ENCODE results near the gene GBE1.

The GBE1 gene

GRCh38 chr3:81728766-81729544 lies 32.5 kb downstream of the GBE1 start:
- Histone ChIP-seq H3K9me3 (ENCODE audit: control extremely low read depth in 1 of 5, control insufficient read depth in 4 of 5, insufficient read depth in 2 of 5, low read depth in 1 of 5, low read length in 4 of 5) (no peaks in the 10 kb centered on the region), H3K27ac (ENCODE audit: insufficient read depth in 1 of 2, low read depth in 1 of 2, low read length in 2 of 2, poor library complexity in 1 of 2, severe bottlenecking in 2 of 2) (no peak overlapping the region), H3K4me1 (ENCODE audit: control extremely low read depth in 1 of 4, control insufficient read depth in 4 of 4, insufficient read depth in 4 of 4, low read length in 3 of 4) (no peaks in the 10 kb centered on the region), H3K4me3 (ENCODE audit: control insufficient read depth in 1 of 7, extremely low read depth in 1 of 7, insufficient read depth in 4 of 7, low read depth in 2 of 7, low read length in 6 of 7) (no peak overlapping the region), H3K27me3 (replicated peaks in 2 of 5; ENCODE audit: control insufficient read depth in 4 of 5, insufficient read depth in 5 of 5, low read length in 4 of 5) (no peaks in the 10 kb centered on the region), H3K36me3 (ENCODE audit: control insufficient read depth in 4 of 4, insufficient read depth in 4 of 4, low read length in 3 of 4) (peaks cover 0 to 3% (median 0%) of the 10 kb centered on the region in 4 experiments)
- POLR2A ChIA-PET: no interaction called here
- CTCF ChIA-PET: no interaction called here
- WGBS (ENCODE audit: insufficient coverage): 100% methylated on average over 1 of the region's 2 CpGs
- DNase-seq: no peak

- no peaks in the 10 kb centered on the region for H3K9me3 ChIP-seq (ENCODE audit: control extremely low read depth in 1 of 5, control insufficient read depth in 4 of 5, insufficient read depth in 2 of 5, low read depth in 1 of 5, low read length in 4 of 5)
- no CpG with 5 or more reads among the region's 6 CpGs for WGBS (ENCODE audit: insufficient coverage)
- H3K4me3 ChIP-seq (ENCODE audit: control insufficient read depth in 1 of 7, extremely low read depth in 1 of 7, insufficient read depth in 4 of 7, low read depth in 2 of 7, low read length in 6 of 7): no peak overlapping the region
- CTCF ChIA-PET: no interaction called here
- H3K27me3 ChIP-seq (replicated peaks in 2 of 5; ENCODE audit: control insufficient read depth in 4 of 5, insufficient read depth in 5 of 5, low read length in 4 of 5): no peaks in the 10 kb centered on the region
- no peak for DNase-seq
- POLR2A ChIA-PET: no interaction called here
- H3K27ac ChIP-seq (ENCODE audit: insufficient read depth in 1 of 2, low read depth in 1 of 2, low read length in 2 of 2, poor library complexity in 1 of 2, severe bottlenecking in 2 of 2): no peak overlapping the region
- peaks cover 0 to 3% (median 0%) of the 10 kb centered on the region in 4 experiments for H3K36me3 ChIP-seq (ENCODE audit: control insufficient read depth in 4 of 4, insufficient read depth in 4 of 4, low read length in 3 of 4)
- peaks cover 0 to 2% (median 0%) of the 10 kb centered on the region in 4 experiments for H3K4me1 ChIP-seq (ENCODE audit: control extremely low read depth in 1 of 4, control insufficient read depth in 4 of 4, insufficient read depth in 4 of 4, low read length in 3 of 4)
These were observed 34.7 kb downstream of the GBE1 start for GRCh38 chr3:81726735-81727134.

- Histone ChIP-seq H3K4me1 (ENCODE audit: control extremely low read depth in 1 of 4, control insufficient read depth in 4 of 4, insufficient read depth in 4 of 4, low read length in 3 of 4) (peaks cover 0 to 2% (median 0%) of the 10 kb centered on the region in 4 experiments), H3K27me3 (replicated peaks in 2 of 5; ENCODE audit: control insufficient read depth in 4 of 5, insufficient read depth in 5 of 5, low read length in 4 of 5) (no peaks in the 10 kb centered on the region), H3K36me3 (ENCODE audit: control insufficient read depth in 4 of 4, insufficient read depth in 4 of 4, low read length in 3 of 4) (peaks cover 0 to 3% (median 0%) of the 10 kb centered on the region in 4 experiments), H3K4me3 (ENCODE audit: control insufficient read depth in 1 of 7, extremely low read depth in 1 of 7, insufficient read depth in 4 of 7, low read depth in 2 of 7, low read length in 6 of 7) (no peak overlapping the region), H3K27ac (ENCODE audit: insufficient read depth in 1 of 2, low read depth in 1 of 2, low read length in 2 of 2, poor library complexity in 1 of 2, severe bottlenecking in 2 of 2) (no peak overlapping the region), H3K9me3 (ENCODE audit: control extremely low read depth in 1 of 5, control insufficient read depth in 4 of 5, insufficient read depth in 2 of 5, low read depth in 1 of 5, low read length in 4 of 5) (no peaks in the 10 kb centered on the region)
- ChIA-PET CTCF (no interaction called here), POLR2A (no interaction called here)
- WGBS (ENCODE audit: insufficient coverage): no CpG with 5 or more reads among the region's 2 CpGs
- DNase-seq: no peak
These were observed 35.3 kb downstream of the GBE1 start for GRCh38 chr3:81726132-81726531.

GRCh38 chr3:81723732-81724313 lies 37.6 kb downstream of the GBE1 start:
- POLR2A ChIA-PET: no interaction called here
- peaks cover 0 to 2% (median 0%) of the 10 kb centered on the region in 4 experiments for H3K4me1 ChIP-seq (ENCODE audit: control extremely low read depth in 1 of 4, control insufficient read depth in 4 of 4, insufficient read depth in 4 of 4, low read length in 3 of 4)
- H3K9me3 ChIP-seq (ENCODE audit: control extremely low read depth in 1 of 5, control insufficient read depth in 4 of 5, insufficient read depth in 2 of 5, low read depth in 1 of 5, low read length in 4 of 5): no peaks in the 10 kb centered on the region
- H3K27me3 ChIP-seq (replicated peaks in 2 of 5; ENCODE audit: control insufficient read depth in 4 of 5, insufficient read depth in 5 of 5, low read length in 4 of 5): no peaks in the 10 kb centered on the region
- DNase-seq: peak in 2 of 3 donors; percentile 28 to 40
- CTCF ChIA-PET: interaction anchor here (1.0 kb wide), 1 partner anchor 32 kb away, joined by 3 read pairs; no protein-coding TSS in a partner anchor
- no peak overlapping the region for H3K27ac ChIP-seq (ENCODE audit: insufficient read depth in 1 of 2, low read depth in 1 of 2, low read length in 2 of 2, poor library complexity in 1 of 2, severe bottlenecking in 2 of 2)
- H3K4me3 ChIP-seq (ENCODE audit: control insufficient read depth in 1 of 7, extremely low read depth in 1 of 7, insufficient read depth in 4 of 7, low read depth in 2 of 7, low read length in 6 of 7): no peak overlapping the region
- 58% methylated on average over 2 of the region's 4 CpGs for WGBS (ENCODE audit: insufficient coverage)
- peaks cover 0 to 3% (median 0%) of the 10 kb centered on the region in 4 experiments for H3K36me3 ChIP-seq (ENCODE audit: control insufficient read depth in 4 of 4, insufficient read depth in 4 of 4, low read length in 3 of 4)

- Histone ChIP-seq H3K9me3 (ENCODE audit: control extremely low read depth in 1 of 5, control insufficient read depth in 4 of 5, insufficient read depth in 2 of 5, low read depth in 1 of 5, low read length in 4 of 5) (peaks cover 0 to 4% (median 0%) of the 10 kb centered on the region in 5 experiments), H3K4me3 (ENCODE audit: control insufficient read depth in 1 of 7, extremely low read depth in 1 of 7, insufficient read depth in 4 of 7, low read depth in 2 of 7, low read length in 6 of 7) (no peak overlapping the region), H3K27ac (ENCODE audit: insufficient read depth in 1 of 2, low read depth in 1 of 2, low read length in 2 of 2, poor library complexity in 1 of 2, severe bottlenecking in 2 of 2) (no peak overlapping the region), H3K4me1 (ENCODE audit: control extremely low read depth in 1 of 4, control insufficient read depth in 4 of 4, insufficient read depth in 4 of 4, low read length in 3 of 4) (no peaks in the 10 kb centered on the region), H3K27me3 (replicated peaks in 2 of 5; ENCODE audit: control insufficient read depth in 4 of 5, insufficient read depth in 5 of 5, low read length in 4 of 5) (no peaks in the 10 kb centered on the region), H3K36me3 (ENCODE audit: control insufficient read depth in 4 of 4, insufficient read depth in 4 of 4, low read length in 3 of 4) (no peaks in the 10 kb centered on the region)
- ChIA-PET CTCF (no interaction called here), POLR2A (no interaction called here)
- no peak for DNase-seq
- 89% methylated on average over 1 of the region's 1 CpG for WGBS (ENCODE audit: insufficient coverage)
These were observed 43.1 kb downstream of the GBE1 start for GRCh38 chr3:81718311-81718710.

- H3K4me1 ChIP-seq (ENCODE audit: control extremely low read depth in 1 of 4, control insufficient read depth in 4 of 4, insufficient read depth in 4 of 4, low read length in 3 of 4): no peaks in the 10 kb centered on the region
- peaks cover 0 to 4% (median 0%) of the 10 kb centered on the region in 4 experiments for H3K36me3 ChIP-seq (ENCODE audit: control insufficient read depth in 4 of 4, insufficient read depth in 4 of 4, low read length in 3 of 4)
- no peaks in the 10 kb centered on the region for H3K27me3 ChIP-seq (replicated peaks in 2 of 5; ENCODE audit: control insufficient read depth in 4 of 5, insufficient read depth in 5 of 5, low read length in 4 of 5)
- ChIA-PET POLR2A (no interaction called here), CTCF (interaction anchor here (1.2 kb wide), 1 partner anchor 17 kb away, joined by 3 read pairs; no protein-coding TSS in a partner anchor)
- DNase-seq: no peak
- H3K9me3 ChIP-seq (ENCODE audit: control extremely low read depth in 1 of 5, control insufficient read depth in 4 of 5, insufficient read depth in 2 of 5, low read depth in 1 of 5, low read length in 4 of 5): peaks cover 0 to 4% (median 0%) of the 10 kb centered on the region in 5 experiments
- H3K27ac ChIP-seq (ENCODE audit: insufficient read depth in 1 of 2, low read depth in 1 of 2, low read length in 2 of 2, poor library complexity in 1 of 2, severe bottlenecking in 2 of 2): no peak overlapping the region
- no peak overlapping the region for H3K4me3 ChIP-seq (ENCODE audit: control insufficient read depth in 1 of 7, extremely low read depth in 1 of 7, insufficient read depth in 4 of 7, low read depth in 2 of 7, low read length in 6 of 7)
- 97% methylated on average over 3 of the region's 3 CpGs for WGBS (ENCODE audit: insufficient coverage)
These were observed 44.5 kb downstream of the GBE1 start for GRCh38 chr3:81716870-81717509.

- CTCF ChIA-PET: no interaction called here
- H3K36me3 ChIP-seq (ENCODE audit: control insufficient read depth in 4 of 4, insufficient read depth in 4 of 4, low read length in 3 of 4): peaks cover 0 to 4% (median 0%) of the 10 kb centered on the region in 4 experiments
- POLR2A ChIA-PET: no interaction called here
- no peak overlapping the region for H3K27ac ChIP-seq (ENCODE audit: insufficient read depth in 1 of 2, low read depth in 1 of 2, low read length in 2 of 2, poor library complexity in 1 of 2, severe bottlenecking in 2 of 2)
- H3K27me3 ChIP-seq (replicated peaks in 2 of 5; ENCODE audit: control insufficient read depth in 4 of 5, insufficient read depth in 5 of 5, low read length in 4 of 5): no peaks in the 10 kb centered on the region
- WGBS (ENCODE audit: insufficient coverage): 95% methylated on average over 4 of the region's 4 CpGs
- no peak overlapping the region for H3K4me3 ChIP-seq (ENCODE audit: control insufficient read depth in 1 of 7, extremely low read depth in 1 of 7, insufficient read depth in 4 of 7, low read depth in 2 of 7, low read length in 6 of 7)
- peaks cover 0 to 4% (median 0%) of the 10 kb centered on the region in 5 experiments for H3K9me3 ChIP-seq (ENCODE audit: control extremely low read depth in 1 of 5, control insufficient read depth in 4 of 5, insufficient read depth in 2 of 5, low read depth in 1 of 5, low read length in 4 of 5)
- no peaks in the 10 kb centered on the region for H3K4me1 ChIP-seq (ENCODE audit: control extremely low read depth in 1 of 4, control insufficient read depth in 4 of 4, insufficient read depth in 4 of 4, low read length in 3 of 4)
- DNase-seq: no peak
These were observed 48.4 kb downstream of the GBE1 start for GRCh38 chr3:81713031-81713430.
